ENCODE data around the gene BAG3. TPM values are rescaled to one million over a fixed set of nuclear protein-coding genes. Genes with fewer than 3 reads are reported as not detected.

Gene BAG3
- polyA plus RNA-seq, 1 donor from 2014 or later = 0.61 TPM

DNA sequence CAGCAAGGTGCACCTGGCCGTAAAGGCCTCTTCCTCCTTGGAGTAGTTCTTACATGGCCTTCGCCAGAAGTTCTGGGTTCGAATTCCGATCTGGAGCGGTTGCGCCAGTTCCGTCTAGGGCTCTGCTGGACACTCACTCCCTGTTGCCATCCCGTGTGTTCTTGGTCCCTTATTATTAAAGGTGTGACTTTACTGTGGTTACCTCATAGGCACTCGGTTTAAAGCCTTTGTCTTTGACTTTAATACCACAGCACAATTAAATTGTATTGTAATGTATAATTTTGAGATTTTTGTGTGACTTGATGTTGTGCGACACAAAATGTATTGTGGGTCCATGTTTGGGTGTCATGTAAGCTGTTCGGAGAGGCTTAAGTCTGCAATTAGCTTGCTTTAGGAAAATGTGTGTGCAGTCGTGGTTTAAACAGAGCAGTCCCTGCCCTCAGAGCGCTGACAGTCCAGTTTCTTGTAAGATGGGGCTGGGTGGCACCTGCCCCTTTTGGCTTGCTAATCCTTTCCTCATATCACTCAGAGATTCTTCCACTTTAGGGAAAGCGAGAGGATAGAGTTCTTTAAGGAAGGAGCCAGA is 75.6 kb downstream of the BAG3 start:
- peak overlapping the region; percentile 40 for H2AFZ ChIP-seq (ENCODE audit: low read depth, low read length)
- no peaks in the 10 kb centered on the region for H3K27me3 ChIP-seq (ENCODE audit: insufficient read depth, low read depth, low read length)
- H3K9ac ChIP-seq (ENCODE audit: low read length) = peak overlapping the region; percentile 87
- no peaks in the 10 kb centered on the region for H3K9me2 ChIP-seq (ENCODE audit: insufficient read depth, low read length)
- peak overlapping the region; percentile 80 for H3K4me2 ChIP-seq (ENCODE audit: low read length)
- H3K4me3 ChIP-seq (ENCODE audit: low read length) = peak overlapping the region; percentile 76
- H3K79me2 ChIP-seq (replicated peaks; ENCODE audit: insufficient read depth, low read length) = peaks cover 27% of the 10 kb centered on the region
- H3F3A ChIP-seq (ENCODE audit: insufficient read depth, low read length, poor library complexity, severe bottlenecking) = no peaks in the 10 kb centered on the region
- H4K20me1 ChIP-seq (ENCODE audit: insufficient read depth) = no peaks in the 10 kb centered on the region
- H3K36me3 ChIP-seq (ENCODE audit: insufficient read depth, low read length) = no peaks in the 10 kb centered on the region
- H3K9me3 ChIP-seq (ENCODE audit: low read length) = no peaks in the 10 kb centered on the region
- peak overlapping the region; percentile 81 for H3K27ac ChIP-seq (ENCODE audit: low read length)
- TF ChIP-seq EP300 (conservative IDR thresholded peaks at IDR 0.05; ENCODE audit: poor library complexity, severe bottlenecking) = no peak

Other genes with a start within 250 kb of the BAG3 start
- 2.6 TPM in 1 of 2 replicates, not detected in the other for gene RGS10, start 108.7 kb upstream of the BAG3 start, polyA plus RNA-seq
- gene TIAL1, start 54.4 kb upstream of the BAG3 start, polyA plus RNA-seq = 85.1 and 92.9 TPM in 2 replicates
- gene INPP5F, start 74.7 kb downstream of the BAG3 start, polyA plus RNA-seq = 103 and 114 TPM in 2 replicates
- 58.0 and 60.4 TPM in 2 replicates for gene MCMBP, start 221.5 kb downstream of the BAG3 start, polyA plus RNA-seq
- gene SEC23IP, start 241.3 kb downstream of the BAG3 start, polyA plus RNA-seq = 13.8 and 16.4 TPM in 2 replicates

Measured in neural cell (in vitro differentiated cells).